Activated naive CD4-positive, alpha-beta T cell treated with anti-CD3 and anti-CD28 coated beads, Interleukin-2, amount 50 U/mL, for 24 hours (primary cell): Measurements from ENCODE around the gene HOXA10.

ENCODE experiments used
- H3K27ac Mint-ChIP-seq: one replicate; pipeline ENCODE4 v1.8.0; 2021; ENCODE audit warnings: mild to moderate bottlenecking, mixed read lengths
- H3K27me3 Mint-ChIP-seq: one replicate; pipeline ENCODE4 v1.8.0; 2021; ENCODE audit warnings: mixed read lengths
- H3K36me3 Mint-ChIP-seq: one replicate; pipeline ENCODE4 v1.8.0; 2021; ENCODE audit warnings: mixed read lengths
- H3K4me1 Mint-ChIP-seq: one replicate; pipeline ENCODE4 v1.8.0; 2021; ENCODE audit warnings: mixed read lengths
- H3K4me3 Mint-ChIP-seq: one replicate; pipeline ENCODE4 v1.8.0; 2021; ENCODE audit warnings: mild to moderate bottlenecking, mixed read lengths
- H3K9me3 Mint-ChIP-seq: one replicate; pipeline ENCODE4 v1.8.0; 2021; ENCODE audit warnings: mixed read lengths

HOXA10 gene

DNA sequence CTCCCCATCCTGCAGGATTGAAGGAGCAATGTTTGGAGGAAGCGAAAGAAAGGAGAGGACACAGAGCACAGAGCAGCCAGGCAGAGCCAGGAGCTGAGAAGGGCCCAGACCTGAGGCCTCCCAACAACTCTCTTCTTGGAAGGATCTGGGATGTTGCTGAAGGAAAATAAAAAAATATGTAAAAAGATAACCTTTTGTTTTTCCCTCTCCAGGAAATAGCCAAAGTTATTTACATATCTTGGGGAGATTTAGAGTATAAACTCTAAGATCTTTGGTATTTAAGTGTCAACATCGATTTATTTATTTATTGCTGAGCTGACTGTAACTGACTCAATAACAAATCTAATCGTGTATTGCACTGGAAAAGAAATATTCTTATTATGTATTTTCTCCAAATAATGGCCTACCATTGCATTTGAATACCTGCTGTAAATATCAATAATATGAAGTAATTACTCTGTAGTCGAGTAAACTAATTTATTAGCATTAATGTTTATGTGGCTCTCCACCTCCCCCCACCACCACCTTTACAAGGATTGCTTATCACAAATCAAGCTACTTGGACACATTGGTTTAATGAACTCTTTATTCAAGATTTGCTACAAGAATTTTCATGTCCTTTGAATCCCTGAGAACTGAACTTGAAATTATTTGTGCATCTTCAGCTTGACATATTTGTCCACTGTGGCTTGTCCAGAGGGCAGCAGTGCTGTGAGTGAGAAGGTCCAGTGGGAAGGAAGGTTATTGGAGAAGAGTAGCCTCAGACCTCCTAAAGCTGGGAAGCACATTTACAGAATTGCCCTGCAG is 12.8 kb upstream of the HOXA10 start:
- Mint-ChIP-seq H3K27ac (no peak overlapping the region), H3K36me3 (no peaks in the 10 kb centered on the region), H3K4me3 (no peak overlapping the region), H3K27me3 (peaks cover 71% of the 10 kb centered on the region), H3K4me1 (peaks cover 63% of the 10 kb centered on the region), H3K9me3 (no peaks in the 10 kb centered on the region)

GRCh38 chr7:27185854-27186667 is 11.9 kb upstream of the HOXA10 start:
- Mint-ChIP-seq H3K4me1 (peaks cover 57% of the 10 kb centered on the region), H3K9me3 (no peaks in the 10 kb centered on the region), H3K27me3 (peaks cover 69% of the 10 kb centered on the region), H3K27ac (peak overlapping the region; percentile 82), H3K36me3 (no peaks in the 10 kb centered on the region), H3K4me3 (peak overlapping the region; percentile 53)

- Mint-ChIP-seq H3K9me3 (no peaks in the 10 kb centered on the region), H3K4me3 (peak within 1 kb of the TSS; percentile 66), H3K36me3 (no peaks in the 10 kb centered on the region), H3K27ac (peak within 1 kb of the TSS; percentile 82), H3K27me3 (peaks cover 64% of the 10 kb centered on the region), H3K4me1 (peaks cover 54% of the 10 kb centered on the region)
These were observed 11.1 kb upstream of the HOXA10 start, which contains the start of gene HOXA11 for GRCh38 chr7:27185013-27185853. HOXA11 (minus strand) TSS chr7:27185232; CDS start chr7:27185144, 88 bp downstream.

DNA sequence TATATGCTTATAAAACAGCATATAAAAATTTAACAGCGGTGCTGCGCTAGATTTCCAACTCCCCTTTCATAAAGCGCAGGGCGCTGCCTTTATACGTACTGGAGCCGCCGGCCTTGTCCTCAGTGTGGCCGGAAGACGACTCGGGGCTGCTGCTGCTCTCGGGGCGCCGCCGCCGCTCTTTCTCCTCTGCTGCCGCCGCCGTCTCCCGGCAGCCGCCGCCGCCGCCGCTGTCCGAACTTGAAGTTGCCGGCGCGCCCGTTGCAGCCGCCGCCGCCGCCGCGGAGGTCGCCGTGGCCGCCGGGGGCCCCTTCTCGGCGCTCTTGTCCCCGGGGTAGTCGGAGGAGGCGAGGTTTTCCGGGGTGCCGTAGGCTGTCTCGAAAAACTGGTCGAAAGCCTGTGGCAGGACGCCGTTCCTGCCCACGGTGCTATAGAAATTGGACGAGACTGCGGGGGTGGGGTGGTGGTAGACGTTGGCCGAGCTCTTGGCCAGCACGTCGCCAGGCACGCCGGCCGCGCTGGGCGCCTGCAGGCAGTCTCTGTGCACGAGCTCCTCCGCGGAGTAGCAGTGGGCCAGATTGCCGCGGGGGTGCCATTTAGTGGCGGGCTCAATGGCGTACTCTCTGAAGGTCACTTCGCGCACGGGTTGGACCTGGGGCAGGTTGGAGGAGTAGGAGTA is 10.4 kb upstream of the HOXA10 start:
- Mint-ChIP-seq H3K36me3 (peaks cover 1% of the 10 kb centered on the region), H3K4me1 (peaks cover 52% of the 10 kb centered on the region), H3K4me3 (peak overlapping the region; percentile 66), H3K27ac (peak overlapping the region; percentile 2), H3K9me3 (no peaks in the 10 kb centered on the region), H3K27me3 (peaks cover 61% of the 10 kb centered on the region)

- Mint-ChIP-seq H3K27ac (no peak overlapping the region), H3K4me3 (peak overlapping the region; percentile 66), H3K27me3 (peaks cover 64% of the 10 kb centered on the region), H3K9me3 (no peaks in the 10 kb centered on the region), H3K36me3 (peaks cover 1% of the 10 kb centered on the region), H3K4me1 (peaks cover 49% of the 10 kb centered on the region)
These were observed 9.7 kb upstream of the HOXA10 start for GRCh38 chr7:27183682-27184336.

DNA sequence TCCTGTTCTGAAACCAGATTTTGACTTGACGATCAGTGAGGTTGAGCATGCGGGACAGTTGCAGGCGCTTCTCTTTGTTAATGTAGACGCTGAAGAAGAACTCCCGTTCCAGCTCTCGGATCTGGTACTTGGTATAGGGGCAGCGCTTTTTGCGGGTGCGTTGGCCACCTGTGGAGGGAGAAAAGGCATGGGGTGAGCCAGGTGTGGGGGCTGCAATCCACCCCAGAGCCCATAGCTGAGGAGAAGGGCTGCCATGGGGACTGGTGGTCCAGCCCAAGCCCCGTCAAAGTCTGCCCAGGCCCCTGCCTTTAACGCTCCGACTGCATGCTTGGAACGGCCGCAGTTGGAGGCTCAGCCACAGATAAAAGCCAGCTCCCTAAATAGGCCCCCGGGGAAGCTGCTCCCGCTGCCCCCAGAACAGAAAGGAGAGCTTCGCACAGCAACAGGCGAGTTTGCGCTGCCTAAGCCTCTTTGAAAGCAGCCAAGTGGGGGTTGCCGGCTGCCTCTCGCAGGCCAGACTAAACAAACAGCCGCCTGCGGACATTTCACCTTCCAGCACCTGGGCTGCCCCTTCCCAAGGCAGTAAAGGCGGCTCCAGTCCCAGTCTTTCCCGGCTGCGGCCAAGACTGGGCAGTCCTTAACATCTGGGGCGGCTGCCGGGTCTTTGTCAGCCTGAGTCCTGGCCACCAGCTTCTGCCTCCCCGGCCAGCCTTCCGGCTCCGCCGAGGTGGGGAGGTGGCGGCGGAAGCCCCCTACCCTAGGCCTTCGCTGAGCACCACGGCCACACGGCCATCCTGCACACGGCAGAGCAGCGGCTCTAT is 9.0 kb upstream of the HOXA10 start:
- Mint-ChIP-seq H3K4me3 (no peak overlapping the region), H3K27ac (no peak overlapping the region), H3K4me1 (peaks cover 42% of the 10 kb centered on the region)

DNA sequence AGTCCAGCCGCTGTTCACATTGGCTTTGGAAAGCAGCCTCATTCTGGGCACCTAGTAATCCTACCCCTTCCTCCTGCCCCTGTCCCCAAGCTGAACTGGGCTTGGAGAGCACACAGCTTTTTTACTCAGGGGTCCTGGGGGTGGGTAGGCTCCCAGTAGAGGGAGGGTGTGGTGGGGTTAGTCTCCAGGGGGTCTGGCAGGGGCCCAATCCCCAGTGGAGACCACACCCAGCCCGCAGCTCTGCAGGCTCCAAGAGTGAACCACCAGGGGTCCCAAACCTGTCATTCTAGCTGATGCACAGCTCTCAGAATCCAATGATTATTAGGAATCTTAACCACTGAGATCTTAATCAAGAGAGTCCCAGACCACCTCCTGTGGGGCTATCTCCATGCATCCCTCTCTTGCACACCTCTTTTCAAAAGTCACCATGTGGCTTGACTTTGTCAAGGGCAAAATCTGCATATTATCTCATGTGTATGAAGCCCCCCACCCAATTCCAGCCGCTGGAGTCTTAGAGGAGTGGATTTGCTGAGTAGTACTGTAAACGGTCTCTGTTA is 8.2 kb upstream of the HOXA10 start:
- H3K4me1 Mint-ChIP-seq, result peaks cover 35% of the 10 kb centered on the region
- H3K27me3 Mint-ChIP-seq, result peaks cover 58% of the 10 kb centered on the region
- H3K4me3 Mint-ChIP-seq, result no peak overlapping the region
- no peaks in the 10 kb centered on the region for H3K9me3 Mint-ChIP-seq
- no peak overlapping the region for H3K27ac Mint-ChIP-seq
- peaks cover 1% of the 10 kb centered on the region for H3K36me3 Mint-ChIP-seq

More for the DNA sequence above, 9.0 kb upstream of the HOXA10 start:
- Mint-ChIP-seq H3K27me3 (peaks cover 59% of the 10 kb centered on the region), H3K36me3 (peaks cover 1% of the 10 kb centered on the region), H3K9me3 (no peaks in the 10 kb centered on the region)

GRCh38 chr7:27181795-27182275 is 7.7 kb upstream of the HOXA10 start:
- Mint-ChIP-seq H3K36me3 (peaks cover 1% of the 10 kb centered on the region), H3K9me3 (no peaks in the 10 kb centered on the region), H3K27me3 (peaks cover 53% of the 10 kb centered on the region), H3K4me3 (no peak overlapping the region), H3K4me1 (peaks cover 32% of the 10 kb centered on the region), H3K27ac (no peak overlapping the region)

- Mint-ChIP-seq H3K36me3 (peaks cover 1% of the 10 kb centered on the region), H3K4me3 (no peak overlapping the region), H3K9me3 (no peaks in the 10 kb centered on the region), H3K27me3 (peaks cover 51% of the 10 kb centered on the region), H3K27ac (no peak overlapping the region), H3K4me1 (peaks cover 22% of the 10 kb centered on the region)
These were observed 6.6 kb upstream of the HOXA10 start for GRCh38 chr7:27180431-27181420.

DNA sequence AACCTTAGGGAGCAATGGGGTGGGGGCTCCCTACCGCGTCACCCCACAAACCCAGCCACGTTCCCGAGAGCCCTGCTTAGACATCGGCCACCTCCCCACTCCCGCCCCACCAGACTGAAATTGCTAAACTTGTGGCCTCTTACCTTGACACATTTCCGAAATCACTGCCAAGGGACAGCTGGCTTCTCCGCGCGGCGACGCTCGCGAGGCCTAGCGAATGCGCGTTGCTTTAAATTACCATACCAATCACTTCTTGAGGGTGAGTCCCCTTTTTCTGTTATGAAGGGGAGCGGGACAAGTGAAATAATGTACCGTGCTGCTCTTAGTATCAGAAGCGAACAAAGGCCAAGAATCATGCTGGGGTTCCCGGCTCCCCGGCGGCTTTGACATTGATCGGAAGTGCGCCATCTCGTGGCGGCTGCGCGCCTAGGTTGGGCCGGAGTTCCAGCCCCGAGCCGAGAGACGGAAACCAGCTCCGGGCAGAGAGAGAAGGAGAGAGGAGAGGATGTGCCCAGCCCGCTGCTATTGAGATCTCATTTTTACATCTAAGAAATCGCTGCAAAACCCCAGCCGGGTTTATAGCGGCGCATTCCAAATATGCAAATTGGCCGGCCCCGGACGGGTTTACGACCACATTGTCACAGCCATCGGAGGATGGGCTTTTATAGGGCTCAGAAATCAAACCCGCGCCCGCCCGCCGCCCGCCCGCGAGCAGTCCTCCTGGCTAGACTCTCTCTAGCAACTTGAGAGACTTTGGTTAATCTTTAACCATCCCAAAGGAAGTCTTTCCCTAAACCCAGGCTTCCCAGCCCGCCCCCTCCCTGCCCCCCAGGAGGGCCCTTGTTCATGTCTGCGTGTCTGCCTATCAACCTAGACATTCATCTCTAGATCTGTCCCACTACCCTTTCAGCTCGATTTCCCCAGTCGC is 5.6 kb upstream of the HOXA10 start:
- Mint-ChIP-seq H3K4me3 (peak overlapping the region; percentile 46), H3K27ac (peak overlapping the region; percentile 6), H3K27me3 (peaks cover 49% of the 10 kb centered on the region), H3K4me1 (peaks cover 16% of the 10 kb centered on the region), H3K9me3 (no peaks in the 10 kb centered on the region), H3K36me3 (peaks cover 1% of the 10 kb centered on the region)

- peaks cover 14% of the 10 kb centered on the region for H3K4me1 Mint-ChIP-seq
- peaks cover 51% of the 10 kb centered on the region for H3K27me3 Mint-ChIP-seq
- no peak overlapping the region for H3K27ac Mint-ChIP-seq
- peaks cover 1% of the 10 kb centered on the region for H3K36me3 Mint-ChIP-seq
- H3K9me3 Mint-ChIP-seq, result no peaks in the 10 kb centered on the region
- no peak overlapping the region for H3K4me3 Mint-ChIP-seq
These were observed 4.9 kb upstream of the HOXA10 start for GRCh38 chr7:27179030-27179429.

DNA sequence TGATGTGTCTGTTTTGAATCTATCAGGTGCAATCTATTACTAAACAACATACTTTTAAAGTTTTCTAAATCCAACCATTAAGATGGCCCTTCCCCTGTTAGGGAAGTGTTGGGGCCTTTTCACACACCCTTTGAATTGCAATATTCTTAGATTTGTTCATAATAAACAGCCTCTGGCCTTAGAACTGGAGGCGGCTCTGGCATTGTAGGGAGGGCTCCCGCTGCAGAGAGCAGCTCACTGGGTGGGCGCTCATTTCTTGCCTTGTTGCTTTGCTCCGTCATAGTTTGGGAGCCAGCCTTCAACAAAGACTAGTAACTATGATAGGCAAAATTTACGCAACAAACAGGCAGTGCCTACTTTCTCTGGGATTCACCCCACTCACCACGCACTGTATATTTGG is 4.2 kb upstream of the HOXA10 start:
- H3K36me3 Mint-ChIP-seq, result peaks cover 1% of the 10 kb centered on the region
- peaks cover 48% of the 10 kb centered on the region for H3K27me3 Mint-ChIP-seq
- H3K4me1 Mint-ChIP-seq, result peaks cover 10% of the 10 kb centered on the region
- no peak overlapping the region for H3K4me3 Mint-ChIP-seq
- no peaks in the 10 kb centered on the region for H3K9me3 Mint-ChIP-seq
- H3K27ac Mint-ChIP-seq, result peak overlapping the region; percentile 30
